ENCODE results near the gene SORCS2.

GRCh38 chr4:7288751-7289523 lies 96.6 kb downstream of the SORCS2 start:
- TF ChIP-seq CTCF (IDR thresholded peaks at IDR 0.05 in 4 of 5, conservative IDR thresholded peaks at IDR 0.05 in 1 of 5) (no peak), POLR2A (IDR thresholded peaks at IDR 0.05) (no peak)

Data from gastrocnemius medialis (tissue), 4 donors.